HG02798 (cell line): ENCODE measurements around the gene APCDD1L.
A peak's percentile ranks its signal among the peaks of the same experiment; 100 is the strongest.

Source experiments
- ATAC-seq: cut with Tn5 transposase; IDR thresholded peaks from one replicate; pipeline ENCODE4 v1.9.1; 2021; ENCODE audit warnings: mild to moderate bottlenecking; ENCODE audit not compliant: unreplicated experiment, poor library complexity

The APCDD1L gene

DNA sequence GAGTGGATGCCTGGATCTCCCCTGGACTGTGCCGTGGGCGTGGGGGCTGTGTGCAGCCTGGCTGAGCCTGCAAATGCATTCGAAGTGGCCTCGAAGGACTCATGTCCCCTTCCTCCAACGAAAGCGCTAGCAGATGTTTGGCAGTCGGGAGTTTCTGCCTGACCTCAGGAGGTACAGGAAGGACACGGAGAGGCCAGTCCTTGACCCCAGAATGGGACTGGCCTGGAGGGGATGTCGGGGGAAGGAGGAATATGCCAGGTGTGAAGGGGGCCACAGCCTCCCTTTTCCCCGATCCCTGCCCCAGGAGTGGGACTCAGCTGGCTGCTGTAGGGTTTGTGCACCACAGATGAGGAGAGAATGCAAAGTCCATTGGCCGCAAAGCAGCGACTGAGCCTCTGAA is 45.6 kb downstream of the APCDD1L start:
- no peak for ATAC-seq

DNA sequence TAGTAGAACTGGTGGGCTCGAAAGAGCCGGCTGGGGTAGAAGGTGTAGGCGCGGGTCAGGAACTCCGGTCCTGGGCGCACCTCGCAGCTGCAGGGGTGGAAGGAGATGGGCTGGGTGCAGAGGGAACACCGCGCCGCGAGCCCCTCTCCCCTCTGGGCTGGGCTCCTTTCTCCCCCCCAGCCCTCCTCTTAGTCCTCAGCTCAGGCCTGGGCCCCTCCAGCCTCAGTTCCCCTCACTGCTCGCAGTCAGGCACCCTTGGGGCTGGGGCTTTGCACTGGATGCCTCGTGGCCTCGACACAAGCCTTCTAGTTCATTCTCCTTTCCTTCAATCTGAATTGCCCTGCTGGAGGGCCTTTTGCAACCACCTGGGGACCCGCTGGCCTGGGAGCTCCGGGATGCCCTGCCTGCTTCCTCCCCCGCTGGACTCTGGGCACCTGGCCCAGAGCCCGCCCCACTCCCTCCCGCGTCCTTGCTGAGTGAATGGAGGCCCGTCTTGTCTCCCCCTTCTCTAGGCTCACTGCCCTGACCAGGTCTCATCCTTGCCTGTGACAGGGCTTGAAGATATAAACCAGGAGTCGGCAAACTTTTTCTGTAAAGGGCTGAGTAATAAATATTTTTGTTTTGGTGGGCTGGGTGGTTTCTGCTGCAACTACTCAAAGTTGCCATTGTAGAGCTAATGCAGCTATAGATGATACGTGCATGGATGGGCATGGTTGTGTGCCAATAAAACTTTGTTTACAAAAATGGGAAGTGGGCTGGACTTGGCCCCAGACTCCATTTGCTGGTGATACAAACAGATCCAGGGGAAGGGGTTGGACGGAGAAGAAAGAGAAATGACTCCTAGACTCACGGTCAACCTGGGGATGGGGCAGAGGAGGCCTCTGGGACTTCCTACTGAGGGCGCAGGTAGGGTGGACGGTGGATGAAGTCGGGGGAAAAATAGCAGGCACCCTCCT is 47.3 kb downstream of the APCDD1L start:
- no peak for ATAC-seq

GRCh38 chr20:58466729-58467571 is 48.2 kb downstream of the APCDD1L start:
- ATAC-seq: no peak

DNA sequence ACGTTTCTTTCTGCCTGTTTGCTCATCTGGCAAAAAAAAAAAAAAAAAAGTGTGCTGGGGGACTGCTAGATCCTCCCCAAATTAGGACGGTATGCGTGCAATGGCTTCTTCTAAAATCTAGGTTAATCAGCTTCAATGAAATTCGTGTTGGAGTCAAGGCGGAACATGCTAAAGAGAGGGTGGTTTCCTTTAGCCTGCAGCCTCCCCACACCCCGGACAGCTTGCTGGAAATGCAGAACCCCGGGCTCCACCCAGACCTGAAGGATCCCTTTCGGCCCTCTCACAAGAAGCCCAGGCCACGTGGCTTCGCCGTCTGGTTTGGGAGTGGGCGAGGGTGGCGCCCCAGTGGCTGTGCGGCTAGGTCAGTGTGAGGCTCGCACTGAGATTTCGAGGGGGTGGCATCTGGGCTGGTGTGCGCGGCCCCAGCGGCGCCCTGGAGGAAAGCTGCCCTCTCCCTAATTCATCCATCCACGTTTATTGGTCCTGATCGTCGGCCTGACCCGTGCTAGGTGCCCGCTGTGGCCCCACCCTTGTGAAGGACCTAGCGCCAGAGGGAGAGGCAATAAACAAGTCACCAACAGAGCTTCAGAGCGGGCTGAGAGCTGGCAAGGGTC is 49.0 kb downstream of the APCDD1L start:
- no peak for ATAC-seq

- no peak for ATAC-seq
Observed at GRCh38 chr20:58464838-58465237, 50.4 kb downstream of the APCDD1L start.

GRCh38 chr20:58463256-58463655 is 51.9 kb downstream of the APCDD1L start:
- ATAC-seq: no peak

DNA sequence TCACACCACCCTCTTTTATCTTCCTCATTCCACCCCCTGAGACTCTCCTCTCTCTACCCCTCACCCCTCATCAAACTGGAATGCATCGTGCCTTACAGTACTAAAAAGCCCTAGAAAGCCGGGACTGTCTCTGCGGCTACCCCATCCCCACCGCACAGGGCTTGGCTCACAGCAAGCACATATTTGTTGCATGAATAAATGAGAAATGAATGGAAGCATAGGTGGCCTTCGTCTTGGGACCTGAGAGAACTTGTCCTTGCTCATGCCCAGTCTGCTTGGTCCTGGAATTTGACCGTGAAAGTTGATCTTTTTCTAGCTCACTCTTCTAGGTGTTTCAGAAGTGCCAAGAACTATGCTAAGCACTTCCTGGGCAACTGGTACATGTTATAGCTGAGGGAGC is 53.3 kb downstream of the APCDD1L start:
- ATAC-seq: no peak

DNA sequence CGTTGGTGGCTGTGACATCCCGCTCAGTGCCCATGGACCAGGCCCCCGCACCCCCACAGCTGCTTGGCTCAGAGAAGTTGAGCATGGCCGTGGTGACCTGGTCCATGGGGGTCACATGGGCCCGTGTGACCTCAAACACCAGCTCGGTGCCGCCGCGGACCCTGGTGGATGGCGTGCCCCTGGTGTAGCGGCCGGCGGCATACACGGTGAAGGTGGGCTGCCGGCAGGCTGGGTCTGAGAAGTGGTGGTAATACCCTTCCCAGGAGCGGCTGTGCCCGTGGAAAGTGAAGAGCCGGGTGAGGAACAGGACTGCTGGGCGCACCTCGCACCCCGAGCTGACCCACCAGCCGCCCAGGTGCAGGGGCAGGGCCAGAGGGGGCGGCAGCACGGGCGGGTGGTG is 54.1 kb downstream of the APCDD1L start:
- ATAC-seq: no peak

DNA sequence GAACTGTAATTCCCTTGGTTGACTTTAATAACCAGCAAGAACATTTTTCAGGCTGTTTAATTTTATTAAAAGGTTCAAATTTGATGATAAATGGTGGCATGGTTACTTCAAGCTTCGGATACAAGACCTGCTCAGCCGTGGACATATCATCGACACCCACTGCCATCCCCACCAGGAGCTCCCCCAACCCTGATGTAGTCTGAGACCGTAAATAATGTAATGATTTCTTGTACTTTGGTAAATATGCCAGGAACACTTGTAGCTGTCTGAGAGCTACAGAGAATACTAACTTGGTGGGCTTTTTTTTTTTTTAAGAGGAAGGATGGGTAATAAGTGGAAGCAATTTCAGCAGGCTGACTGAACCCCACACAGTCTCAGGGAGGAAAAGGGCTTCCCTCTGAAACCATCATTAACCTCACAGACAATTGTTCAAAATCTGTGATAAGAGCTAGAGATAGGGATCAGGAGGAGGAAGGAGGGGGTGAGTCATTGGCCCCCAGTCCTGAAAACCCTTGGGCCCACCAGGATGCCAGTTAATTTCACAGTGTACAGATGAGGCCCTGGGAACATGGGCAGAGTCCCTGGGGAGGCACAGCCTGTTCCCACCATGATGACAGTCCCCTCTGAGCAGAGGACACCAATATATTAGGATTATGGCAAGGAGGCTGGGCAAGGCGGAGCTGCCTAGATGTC is 56.0 kb downstream of the APCDD1L start:
- peak; percentile 26 for ATAC-seq

DNA sequence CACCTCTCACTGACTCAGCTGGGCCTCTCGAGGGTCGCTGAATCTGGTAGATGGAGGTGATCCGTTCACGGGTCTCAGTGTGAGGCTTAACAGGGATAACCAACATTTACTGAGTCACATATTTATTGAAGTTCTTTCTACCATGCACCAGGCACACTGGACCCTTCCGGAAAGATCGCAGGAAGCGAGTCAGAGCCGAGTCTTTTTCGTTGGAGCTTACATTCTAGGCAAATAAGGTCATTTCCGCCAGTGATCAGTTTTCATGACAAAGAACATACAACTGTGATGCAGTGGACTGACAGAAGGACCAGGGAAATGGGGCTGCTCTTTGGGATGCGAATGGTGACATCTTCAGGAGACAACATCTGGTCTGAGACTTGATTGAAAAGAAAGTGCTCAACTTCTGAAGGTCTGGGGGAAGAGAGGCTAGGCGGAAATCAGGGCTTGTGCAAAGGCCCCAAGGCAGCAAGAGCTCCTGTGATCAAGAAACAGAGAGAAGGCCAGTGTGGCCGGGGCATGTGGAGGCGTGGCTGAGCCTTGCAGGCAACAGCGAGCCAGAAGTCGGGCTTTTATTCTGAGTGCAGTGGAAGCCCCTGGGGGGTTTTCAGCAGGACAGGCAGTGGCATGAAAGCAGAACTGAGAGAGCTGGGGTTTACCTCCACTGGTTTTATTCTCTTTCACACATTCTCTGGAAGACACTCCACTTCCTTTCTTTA is 56.7 kb downstream of the APCDD1L start:
- ATAC-seq: peak; percentile 98

DNA sequence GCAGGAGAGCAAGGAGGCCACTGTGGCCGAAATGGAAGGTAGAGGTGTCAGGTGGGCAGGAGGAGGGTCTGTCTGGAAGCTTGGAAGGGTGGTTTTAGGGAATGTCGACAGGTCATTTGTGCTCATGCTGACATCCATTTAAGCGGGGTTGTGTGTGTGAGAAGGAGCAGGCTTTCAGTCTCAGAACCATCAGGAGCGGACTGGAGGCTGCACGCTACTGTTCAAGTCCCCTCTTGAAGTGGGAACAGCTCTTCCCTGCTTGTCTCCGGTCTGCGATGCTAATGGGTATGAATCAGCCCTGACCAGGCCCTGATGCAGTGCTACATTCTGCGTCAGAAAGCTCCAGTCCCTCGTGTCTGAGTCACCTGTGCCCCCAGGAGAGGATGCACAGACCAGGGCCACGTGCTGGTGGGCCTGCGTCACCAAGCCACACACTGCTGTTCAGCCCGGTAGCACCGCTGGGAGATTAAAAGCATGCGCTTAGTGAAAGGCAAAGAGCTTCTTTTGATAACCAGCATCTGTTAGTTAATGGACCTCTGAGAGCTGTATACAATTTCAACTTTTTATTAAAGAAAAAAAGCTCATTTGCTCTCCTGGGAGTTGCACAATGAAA is 58.0 kb downstream of the APCDD1L start:
- ATAC-seq: no peak

GRCh38 chr20:58454460-58454859 is 60.7 kb downstream of the APCDD1L start:
- ATAC-seq: no peak

DNA sequence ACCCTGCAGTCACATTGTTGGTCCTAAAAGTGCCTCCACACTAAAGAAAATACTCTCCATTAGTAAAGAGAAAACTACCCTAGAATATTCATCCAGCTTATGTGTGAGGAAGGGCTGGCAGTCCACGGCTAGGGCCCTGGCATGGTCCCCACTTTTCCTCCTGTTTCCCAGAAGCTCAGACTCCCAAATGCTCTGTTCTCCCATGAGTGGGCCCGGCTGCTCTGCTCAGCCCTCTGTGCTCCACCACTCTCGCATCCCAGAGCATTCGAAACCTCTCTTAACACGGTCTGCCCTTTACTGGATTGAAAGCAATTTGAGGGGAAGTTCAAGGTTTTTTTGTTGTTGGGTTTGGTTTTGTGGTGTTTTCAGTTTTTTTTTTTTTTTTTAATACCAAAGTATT is 61.8 kb downstream of the APCDD1L start:
- no peak for ATAC-seq

DNA sequence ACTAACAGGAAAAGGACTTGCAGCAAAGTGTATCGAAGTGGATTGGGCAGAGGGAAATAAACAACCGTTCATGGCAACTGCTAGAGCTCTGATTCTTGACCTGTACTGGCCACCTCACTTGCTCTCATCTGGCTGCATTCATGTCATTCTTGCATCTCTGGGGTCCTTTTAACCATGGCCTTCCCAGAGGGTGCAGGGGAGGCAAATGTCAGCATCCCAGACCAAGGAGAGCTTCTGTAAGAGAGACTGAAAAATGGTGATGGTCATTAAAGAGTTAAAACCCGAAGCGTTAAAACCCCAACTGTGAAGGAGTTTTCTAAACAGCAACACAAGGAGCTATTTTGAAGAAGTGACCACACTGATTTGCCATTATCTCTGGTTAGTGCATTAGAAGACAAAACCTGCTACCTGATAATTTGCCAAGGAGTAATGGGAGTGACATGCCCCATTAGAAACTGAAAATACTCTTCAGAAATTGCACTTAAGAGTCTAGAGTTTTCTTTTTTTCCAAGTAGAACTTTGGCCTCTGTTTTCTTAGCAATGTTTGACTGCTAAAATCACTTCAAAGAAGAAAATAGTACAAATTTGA is 62.4 kb downstream of the APCDD1L start:
- no peak for ATAC-seq

DNA sequence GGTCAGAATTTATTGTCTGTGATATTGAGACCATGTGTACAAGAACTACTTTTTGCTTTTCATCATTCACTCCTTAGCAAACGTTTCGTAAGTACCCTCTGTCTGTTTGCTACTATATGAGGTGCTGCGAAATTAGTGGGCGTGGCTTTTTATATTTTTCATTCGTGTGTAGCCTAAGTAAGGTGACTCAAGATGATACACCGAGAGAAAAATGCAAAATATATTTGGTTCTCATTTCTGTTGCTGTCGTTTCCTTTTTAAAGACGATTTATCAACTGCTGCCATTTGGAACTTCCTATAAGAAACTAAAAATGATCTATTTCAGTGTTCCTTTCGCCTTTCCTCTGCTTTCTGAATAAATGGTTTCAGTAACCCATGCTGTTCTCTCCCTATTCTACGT is 64.9 kb downstream of the APCDD1L start:
- ATAC-seq: no peak

DNA sequence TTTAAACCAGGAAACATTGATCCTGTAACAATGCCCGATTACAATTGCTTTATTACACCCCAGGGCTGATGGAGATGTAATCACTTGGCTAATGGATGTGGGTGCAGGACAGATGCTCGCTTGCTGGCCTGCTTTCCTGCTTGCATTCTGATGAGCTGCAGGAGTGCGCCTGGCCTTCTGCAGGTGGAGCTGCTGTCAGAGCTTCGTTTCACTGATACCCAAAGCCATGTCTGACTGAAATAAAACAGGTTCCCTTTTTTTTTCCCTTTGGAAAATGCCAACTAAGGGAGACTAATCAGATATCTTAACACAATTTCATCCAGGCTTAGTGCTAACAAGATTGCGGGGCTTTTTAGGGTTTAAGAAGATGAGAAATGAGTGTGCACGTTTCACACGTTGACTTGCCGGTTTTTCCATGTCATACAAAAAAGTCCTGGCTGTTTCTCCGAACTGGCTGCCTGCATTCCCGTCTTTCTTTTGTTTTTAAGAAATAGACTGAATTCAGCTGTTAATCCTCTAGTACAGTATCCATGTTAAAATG is 65.4 kb downstream of the APCDD1L start:
- no peak for ATAC-seq

GRCh38 chr20:58448958-58449357 is 66.2 kb downstream of the APCDD1L start:
- no peak for ATAC-seq

DNA sequence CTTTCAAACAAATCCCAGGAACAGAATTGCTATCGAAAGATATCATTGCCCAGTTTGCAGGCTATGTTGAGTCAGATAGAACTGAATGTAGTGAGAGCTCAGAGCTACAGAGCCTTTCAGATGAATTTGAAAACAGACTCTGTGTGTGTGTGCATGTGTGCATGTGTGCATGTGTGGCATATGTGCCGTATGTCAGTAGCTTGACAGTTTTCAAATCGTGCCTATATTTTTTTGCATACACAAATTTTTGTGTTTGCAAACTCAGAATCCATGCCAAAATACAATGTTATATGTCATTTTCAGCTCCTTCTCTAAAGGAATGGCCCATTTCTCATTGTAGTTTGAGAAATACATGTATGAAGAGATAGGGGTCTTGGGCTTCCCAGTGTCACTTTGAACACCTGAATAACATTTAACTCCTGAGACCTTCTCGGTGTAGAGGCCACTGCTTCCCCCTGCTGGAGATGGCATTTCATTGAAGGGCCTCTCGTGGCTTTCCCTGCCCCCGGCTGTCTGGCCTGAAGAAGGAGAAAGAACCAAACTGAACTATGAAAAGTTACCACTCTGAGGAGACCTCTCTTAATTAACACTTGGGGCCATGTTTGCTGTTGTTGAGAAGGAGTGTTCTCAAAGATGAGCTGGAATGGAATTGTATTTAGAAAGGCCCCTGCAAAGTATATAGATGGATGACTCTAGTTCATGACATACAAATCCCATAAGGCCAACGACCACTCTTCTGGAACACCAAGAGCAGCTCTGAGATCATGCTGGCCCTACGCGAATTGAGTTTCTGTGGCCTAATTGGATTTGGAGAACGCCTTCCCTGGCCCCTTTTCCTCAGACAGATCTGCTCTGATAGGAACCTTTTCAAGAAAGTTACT is 67.4 kb downstream of the APCDD1L start:
- no peak for ATAC-seq
